NOMO-1 (cell line): ENCODE data around the gene CLCF1.
A peak's percentile ranks its signal among the peaks of the same experiment; 100 is the strongest.
"Not testable (repeated sequence)": the region's sequence is repeated elsewhere in the genome, so short reads cannot be mapped to it uniquely, and the experiment has no call there.

Source experiments
- DNase-seq, 2 experiments: peaks; one replicate each; lab custom pipeline; 2025; ENCODE audit not compliant: unreplicated experiment in 2 of 2; lab: John Stamatoyannopoulos, UW

CLCF1 gene

GRCh38 chr11:67409261-67409666 is 35.9 kb upstream of the CLCF1 start:
- no peak for DNase-seq

GRCh38 chr11:67408437-67409200 is 35.2 kb upstream of the CLCF1 start:
- DNase-seq, result no peak

- DNase-seq, result no peak
Measured at GRCh38 chr11:67407688-67408163, 34.3 kb upstream of the CLCF1 start.

- DNase-seq, result no peak
Measured at GRCh38 chr11:67406969-67407687, 33.7 kb upstream of the CLCF1 start.

- no peak for DNase-seq
Measured at GRCh38 chr11:67406420-67406968, 33.1 kb upstream of the CLCF1 start.

DNA sequence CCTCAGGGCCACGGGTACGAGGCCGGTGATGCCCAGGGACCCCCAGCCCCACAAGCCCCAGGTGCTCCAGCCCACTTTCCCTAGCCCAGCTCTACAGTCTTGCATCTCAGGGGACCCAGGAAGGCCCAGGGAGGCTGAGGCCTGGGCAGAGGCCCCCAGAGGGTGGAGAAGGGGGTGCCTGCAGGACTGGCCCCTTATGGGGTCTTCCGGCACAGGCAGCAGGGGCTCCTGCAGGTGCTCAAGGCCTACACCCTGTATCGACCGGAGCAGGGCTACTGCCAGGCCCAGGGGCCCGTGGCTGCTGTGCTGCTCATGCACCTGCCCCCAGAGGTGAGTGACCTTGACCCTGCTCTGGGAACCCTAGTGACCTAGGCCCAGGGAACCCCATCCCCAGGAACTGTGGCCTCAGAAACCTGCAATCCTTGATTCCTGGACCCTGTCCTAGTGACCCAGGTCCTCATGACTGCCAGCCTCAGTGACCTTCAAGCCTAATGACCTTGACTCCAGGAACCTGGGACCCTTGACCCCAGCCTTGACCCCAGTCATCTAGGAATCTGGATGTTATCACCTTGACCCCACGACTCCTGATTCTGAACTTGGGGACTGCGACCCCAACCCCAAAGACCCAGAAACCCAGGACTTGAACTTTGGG is 32.4 kb upstream of the CLCF1 start:
- no peak for DNase-seq

GRCh38 chr11:67405196-67405567 is 31.8 kb upstream of the CLCF1 start:
- no peak for DNase-seq

- DNase-seq, result no peak
Measured at GRCh38 chr11:67404515-67405195, 31.3 kb upstream of the CLCF1 start.

DNA sequence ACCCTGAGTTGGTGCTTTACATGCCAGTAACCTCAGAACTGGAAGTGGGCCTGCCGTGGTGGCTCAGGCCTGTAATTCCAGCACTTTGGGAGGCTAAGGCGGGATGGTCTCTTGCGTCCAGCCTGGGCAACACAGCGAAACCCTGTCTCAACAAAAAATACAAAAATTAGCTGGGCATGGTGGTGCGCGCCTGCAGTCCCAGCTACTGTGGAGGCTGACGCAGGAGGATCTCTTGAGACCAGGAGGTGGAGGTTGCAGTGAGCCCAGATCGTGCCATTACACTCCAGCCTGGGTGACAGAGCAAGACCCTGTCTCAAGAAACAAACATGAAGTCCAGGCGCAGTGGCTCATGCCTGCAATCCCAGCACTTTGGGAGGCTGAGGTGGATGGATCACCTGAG is 29.7 kb upstream of the CLCF1 start:
- not testable (repeated sequence) for DNase-seq

DNA sequence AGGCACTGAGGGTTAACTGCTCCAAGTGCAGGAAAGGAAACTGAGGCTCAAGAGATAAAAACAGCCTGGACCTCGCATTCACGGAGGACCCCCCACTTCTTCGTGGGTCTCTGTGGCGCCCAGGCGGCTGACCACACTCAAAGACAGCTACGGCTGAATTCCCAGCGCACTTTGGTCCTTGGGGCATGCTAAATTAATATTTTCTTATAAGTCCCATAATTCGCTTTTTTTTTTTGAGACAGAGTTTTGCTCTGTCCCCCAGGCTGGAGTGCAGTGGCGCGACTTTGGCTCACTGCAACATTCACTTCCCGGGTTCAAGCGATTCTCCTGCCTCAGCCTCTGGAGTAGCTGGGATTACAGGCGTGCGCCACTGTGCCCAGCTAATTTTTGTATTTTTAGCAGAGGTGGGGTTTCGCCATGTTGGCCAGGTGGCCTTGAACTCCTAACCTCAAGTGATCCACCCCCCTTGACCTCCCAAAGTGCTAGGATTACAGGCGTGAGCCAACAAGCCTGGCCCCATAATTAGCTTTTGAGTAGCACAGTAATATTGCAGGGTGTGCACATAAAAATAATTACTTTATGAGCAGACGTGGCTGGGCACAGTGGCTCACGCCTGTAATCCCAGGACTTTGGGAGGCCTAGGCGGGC is 28.9 kb upstream of the CLCF1 start:
- peak; percentile 27 to 42 for DNase-seq

DNA sequence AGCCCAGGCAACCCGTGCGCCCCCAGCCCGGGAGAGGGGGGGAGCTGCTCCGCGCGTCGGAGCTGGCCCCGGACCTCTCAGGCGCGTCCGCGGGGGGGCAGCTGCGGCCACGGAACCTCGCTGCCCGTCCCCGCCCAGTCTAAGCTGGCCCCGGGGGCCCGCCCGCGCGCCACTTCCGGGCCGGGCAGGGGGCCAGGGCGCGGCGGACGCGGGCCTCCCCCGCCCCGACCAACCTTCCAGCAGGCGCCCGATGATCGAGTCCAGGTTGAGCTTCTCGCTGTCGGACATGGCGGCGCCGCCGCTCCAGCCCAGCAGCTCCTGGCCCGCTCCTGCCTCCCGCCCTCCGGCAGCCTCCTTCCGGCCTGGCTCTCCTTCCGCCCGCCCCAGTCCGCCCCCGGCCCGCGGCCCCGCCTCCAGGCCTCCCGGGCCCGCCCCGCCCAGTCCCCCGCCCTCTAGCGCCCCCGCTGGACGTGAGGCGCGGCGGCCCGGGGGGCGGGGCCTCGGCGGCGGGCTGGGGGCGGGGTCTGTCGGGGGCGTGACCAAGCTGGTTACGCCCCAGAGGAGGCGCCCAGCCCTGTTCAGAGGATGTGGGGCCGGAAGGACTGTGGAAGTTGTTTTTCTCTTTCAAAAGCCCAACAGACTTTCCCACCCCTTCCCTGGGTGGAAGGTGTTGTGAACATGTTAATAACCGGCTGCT is 28.2 kb upstream of the CLCF1 start, which contains the start of gene PPP1CA:
Gene PPP1CA (minus strand): TSS at position 364 of the 697 bp plus-strand sequence. CDS start 76 bp downstream, at position 288.
- DNase-seq, result peak; percentile 89 to 92

GRCh38 chr11:67400942-67401494 is 27.6 kb upstream of the CLCF1 start:
- DNase-seq, result no peak

DNA sequence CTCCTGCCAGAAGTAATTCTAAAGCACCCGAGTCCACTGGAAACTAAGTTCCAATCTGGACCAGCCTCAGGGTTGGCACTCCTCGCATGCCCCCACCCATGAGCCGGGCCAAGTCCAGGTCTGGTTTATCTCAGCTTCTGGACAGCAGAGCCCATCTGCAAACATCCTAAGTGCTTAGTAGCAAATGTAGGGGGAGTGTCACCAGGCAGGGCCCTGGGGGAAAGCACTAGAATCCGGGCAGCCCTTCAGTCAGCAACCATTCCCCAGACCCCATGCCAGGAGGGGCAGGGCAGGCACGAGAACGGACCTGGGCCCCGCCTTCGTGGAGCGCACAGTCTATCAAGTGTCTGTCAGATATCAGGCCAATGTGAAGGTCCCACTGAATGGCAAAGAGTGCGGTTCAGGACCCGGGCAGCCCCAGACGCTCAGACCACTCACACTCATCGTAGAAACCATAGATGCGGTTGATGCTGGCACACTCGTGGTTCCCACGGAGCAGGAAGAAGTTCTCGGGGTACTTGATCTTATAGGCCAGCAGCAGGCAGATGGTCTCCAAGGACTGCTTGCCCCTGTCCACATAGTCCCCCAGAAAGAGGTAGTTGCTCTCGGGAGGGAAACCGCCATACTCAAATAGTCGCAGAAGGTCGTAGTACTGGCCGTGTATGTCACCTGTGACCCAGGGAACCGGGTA is 27.0 kb upstream of the CLCF1 start:
- peak in 1 of 2 experiments; percentile 32 for DNase-seq

GRCh38 chr11:67398661-67399563 is 25.5 kb upstream of the CLCF1 start:
- no peak for DNase-seq

DNA sequence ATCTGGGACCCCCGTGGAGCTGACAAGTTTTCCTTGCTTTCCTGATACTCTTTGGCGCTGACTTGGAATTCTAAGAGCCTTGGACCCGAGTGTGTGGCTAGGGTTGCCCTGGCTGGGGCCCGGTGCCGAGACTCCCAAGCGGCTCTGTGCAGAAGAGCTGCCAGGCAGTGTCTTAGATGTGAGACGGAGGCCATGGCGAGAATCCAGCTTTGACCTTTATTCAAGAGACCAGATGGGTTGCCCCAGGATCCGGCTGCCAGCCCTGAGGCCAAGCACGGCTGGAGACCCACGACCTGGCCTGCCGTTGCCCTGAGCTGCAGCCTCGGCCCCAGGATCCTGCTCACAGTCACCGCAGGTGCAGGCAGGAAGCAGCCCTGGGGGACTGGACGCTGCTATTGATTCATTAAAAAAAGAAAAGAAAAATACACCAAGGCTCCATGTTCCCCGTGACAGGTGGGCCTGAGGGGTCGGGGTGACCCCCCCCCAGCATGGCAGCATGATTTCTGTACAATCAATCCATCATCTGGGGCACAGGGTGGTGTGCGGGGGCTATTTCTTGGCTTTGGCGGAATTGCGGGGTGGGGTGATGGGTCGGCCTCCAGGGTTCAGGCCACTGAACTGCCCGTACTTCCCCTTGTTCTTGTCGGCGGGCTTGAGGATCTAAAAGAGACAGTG is 24.7 kb upstream of the CLCF1 start:
- DNase-seq, result no peak

GRCh38 chr11:67397536-67397935 is 24.1 kb upstream of the CLCF1 start:
- no peak for DNase-seq
